ENCODE measurements around the gene OR8B4.

The OR8B4 gene

DNA sequence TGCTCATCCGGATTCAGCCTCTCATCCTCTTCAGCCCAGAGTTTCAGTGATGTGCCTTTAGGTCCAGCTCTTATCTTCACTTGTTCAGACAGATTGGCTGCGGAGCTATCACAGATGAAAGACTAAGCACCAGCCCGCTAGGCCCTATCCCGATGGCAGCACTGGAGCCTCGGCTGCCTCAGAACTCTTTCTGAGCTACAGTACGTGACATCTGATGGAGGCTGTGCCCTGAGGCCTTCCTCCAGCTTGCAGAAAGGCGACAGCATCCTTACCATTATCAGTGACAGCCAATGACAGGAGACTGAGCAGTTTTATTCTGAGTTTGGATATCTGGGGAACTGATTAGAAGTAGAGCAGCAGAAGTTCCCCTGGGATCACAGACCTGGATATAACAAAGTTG is 16.8 kb upstream of the OR8B4 start:
- H3K27ac ChIP-seq = no peak overlapping the region
- TF ChIP-seq, protein P1, sequence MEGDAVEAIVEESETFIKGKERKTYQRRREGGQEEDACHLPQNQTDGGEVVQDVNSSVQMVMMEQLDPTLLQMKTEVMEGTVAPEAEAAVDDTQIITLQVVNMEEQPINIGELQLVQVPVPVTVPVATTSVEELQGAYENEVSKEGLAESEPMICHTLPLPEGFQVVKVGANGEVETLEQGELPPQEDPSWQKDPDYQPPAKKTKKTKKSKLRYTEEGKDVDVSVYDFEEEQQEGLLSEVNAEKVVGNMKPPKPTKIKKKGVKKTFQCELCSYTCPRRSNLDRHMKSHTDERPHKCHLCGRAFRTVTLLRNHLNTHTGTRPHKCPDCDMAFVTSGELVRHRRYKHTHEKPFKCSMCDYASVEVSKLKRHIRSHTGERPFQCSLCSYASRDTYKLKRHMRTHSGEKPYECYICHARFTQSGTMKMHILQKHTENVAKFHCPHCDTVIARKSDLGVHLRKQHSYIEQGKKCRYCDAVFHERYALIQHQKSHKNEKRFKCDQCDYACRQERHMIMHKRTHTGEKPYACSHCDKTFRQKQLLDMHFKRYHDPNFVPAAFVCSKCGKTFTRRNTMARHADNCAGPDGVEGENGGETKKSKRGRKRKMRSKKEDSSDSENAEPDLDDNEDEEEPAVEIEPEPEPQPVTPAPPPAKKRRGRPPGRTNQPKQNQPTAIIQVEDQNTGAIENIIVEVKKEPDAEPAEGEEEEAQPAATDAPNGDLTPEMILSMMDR (IDR thresholded peaks at IDR 0.05) = no peak
- TF ChIP-seq ZFX (IDR thresholded peaks at IDR 0.05; ENCODE audit: borderline replicate concordance) = no peak

DNA sequence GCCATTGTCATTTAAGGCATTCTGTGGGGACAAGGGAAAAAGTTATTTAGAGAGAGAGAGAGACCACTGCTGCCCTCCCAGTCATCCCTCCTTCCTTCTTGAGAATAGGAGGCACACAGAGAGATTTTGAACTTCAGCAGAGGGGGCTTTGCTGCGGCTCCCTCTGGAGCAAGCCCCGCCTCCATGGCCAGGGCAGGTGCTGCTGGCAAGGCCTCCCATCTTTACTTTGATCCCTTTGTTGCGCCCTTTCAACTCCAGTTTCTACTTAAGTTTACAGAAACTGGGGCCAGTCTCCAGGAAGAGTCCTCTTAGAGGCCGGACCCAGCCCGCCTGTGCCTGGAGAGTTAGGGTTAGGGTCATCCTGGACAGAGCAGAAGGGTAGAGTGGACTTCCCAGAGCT is 16.4 kb upstream of the OR8B4 start:
- TF ChIP-seq, protein P1 (IDR thresholded peaks at IDR 0.05) = no peak
- no peak for TF ChIP-seq ZFX (IDR thresholded peaks at IDR 0.05; ENCODE audit: borderline replicate concordance)
- no peak overlapping the region for H3K27ac ChIP-seq

DNA sequence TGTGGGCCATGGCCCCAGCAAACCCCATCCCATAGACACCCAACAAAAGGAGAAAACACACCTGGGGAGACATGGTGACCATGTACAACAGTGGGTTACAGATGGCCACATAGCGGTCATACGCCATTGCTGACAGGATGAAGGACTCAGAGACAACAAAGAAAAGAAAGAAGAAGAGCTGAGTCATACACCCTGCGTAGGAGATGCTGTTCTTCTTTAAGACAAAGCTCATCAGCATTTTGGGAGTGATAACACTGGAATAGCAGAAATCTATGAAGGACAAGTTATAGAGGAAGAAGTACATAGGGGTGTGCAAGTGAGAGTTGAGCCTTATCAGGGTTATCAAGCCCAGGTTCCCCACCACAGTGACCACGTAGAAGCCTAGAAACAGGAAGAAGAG is 15.9 kb upstream of the OR8B4 start:
- no peak overlapping the region for H3K27ac ChIP-seq

GRCh38 chr11:124434699-124435098 is 10.0 kb upstream of the OR8B4 start:
- TF ChIP-seq ZFX (IDR thresholded peaks at IDR 0.05; ENCODE audit: borderline replicate concordance) = no peak
- TF ChIP-seq, protein P1 (IDR thresholded peaks at IDR 0.05) = no peak
- H3K27ac ChIP-seq = no peak overlapping the region

More for the DNA sequence above, 15.9 kb upstream of the OR8B4 start:
- no peak for TF ChIP-seq ZFX (IDR thresholded peaks at IDR 0.05; ENCODE audit: borderline replicate concordance)
- TF ChIP-seq, protein P1 (IDR thresholded peaks at IDR 0.05) = no peak

GRCh38 chr11:124429599-124429998 is 4.9 kb upstream of the OR8B4 start:
- H3K27ac ChIP-seq = no peak overlapping the region
- TF ChIP-seq, protein P1 (IDR thresholded peaks at IDR 0.05) = no peak
- TF ChIP-seq ZFX (IDR thresholded peaks at IDR 0.05; ENCODE audit: borderline replicate concordance) = no peak

DNA sequence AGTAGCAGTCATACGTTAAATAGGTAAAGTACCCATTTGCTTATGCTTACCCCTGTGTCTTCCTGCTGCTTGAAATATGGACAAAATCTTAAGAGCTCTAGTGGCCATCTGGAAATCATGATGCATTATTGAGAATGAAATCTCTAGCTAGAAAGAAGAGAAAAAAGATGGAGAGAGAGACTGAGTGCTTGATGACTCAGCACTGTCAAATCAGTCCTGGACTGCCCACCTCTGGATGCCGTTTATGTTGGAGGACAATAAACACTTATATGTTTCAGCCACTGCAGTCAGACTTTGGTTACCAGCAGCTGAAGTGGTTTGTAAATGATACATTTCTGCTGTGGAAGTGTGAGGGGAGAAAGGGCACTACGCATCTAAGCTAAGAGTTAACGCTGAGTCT is 3.6 kb downstream of the OR8B4 start:
- H3K27ac ChIP-seq = no peak overlapping the region
- TF ChIP-seq ZFX (IDR thresholded peaks at IDR 0.05; ENCODE audit: borderline replicate concordance) = no peak
- TF ChIP-seq, protein P1 (IDR thresholded peaks at IDR 0.05) = no peak

DNA sequence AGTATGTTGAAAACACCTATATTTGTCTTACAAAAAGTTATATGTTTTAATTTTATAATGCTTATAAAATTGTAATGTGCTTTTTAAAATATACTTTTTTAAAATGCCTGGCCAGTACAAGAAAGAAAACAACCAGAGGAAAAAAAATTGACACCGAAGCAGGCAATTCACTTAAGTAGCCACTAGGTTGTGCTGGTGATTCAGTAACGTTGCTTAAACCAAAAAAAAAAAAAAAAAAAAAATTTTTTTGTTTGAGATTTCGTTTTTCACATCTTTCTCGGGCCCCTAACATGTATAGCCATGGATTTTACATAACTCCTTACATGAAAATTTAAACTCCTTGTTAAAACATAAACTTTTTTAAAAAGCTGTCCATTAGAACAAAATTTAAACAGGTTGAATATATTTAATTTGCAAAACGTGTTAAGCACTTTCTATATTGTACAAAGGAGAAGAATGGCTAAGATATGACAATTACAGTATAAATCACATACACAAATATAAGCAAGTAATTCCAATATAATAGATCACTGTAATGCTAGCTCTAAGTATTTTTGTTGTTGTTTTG is 9.2 kb downstream of the OR8B4 start:
- no peak for TF ChIP-seq ZFX (IDR thresholded peaks at IDR 0.05; ENCODE audit: borderline replicate concordance)
- TF ChIP-seq, protein P1 (IDR thresholded peaks at IDR 0.05) = peak; percentile 70

More for the DNA sequence above, 9.2 kb downstream of the OR8B4 start:
- H3K27ac ChIP-seq = no peak overlapping the region

Data from 22Rv1 (cell line).